ENCODE results near the gene FBXO11. TPM values are rescaled to one million over a fixed set of nuclear protein-coding genes. Genes with fewer than 3 reads are reported as not detected.
A peak's percentile ranks its signal among the peaks of the same experiment; 100 is the strongest.

Gene FBXO11
- total RNA-seq, 1 experiment from 2014 or later = 49.3 TPM

GRCh38 chr2:47783486-47784351 lies 122.6 kb downstream of the FBXO11 start:
- intact Hi-C loops (cut with micrococcal nuclease; ENCODE audit: unreplicated experiment) = loop anchor here (2.0 to 5.0 kb wide), 4 partner anchors 123 to 639 kb away; partner anchors contain the start of genes FBXO11 and MSH2
- H3K4me2 ChIP-seq = peak overlapping the region; percentile 84
- H3K36me3 ChIP-seq (ENCODE audit: low read depth) = 0 out of 2 replicates have a peak, but pooled peaks cover 6% of the 10 kb centered on the region
- peaks cover 18% of the 10 kb centered on the region for H3K4me1 ChIP-seq (replicated peaks; ENCODE audit: insufficient read depth)
- H3F3A ChIP-seq (ENCODE audit: insufficient read depth, low read depth) = peaks cover 22% of the 10 kb centered on the region
- peak overlapping the region; percentile 57 for H3K27ac ChIP-seq
- DNase-seq = peak; percentile 68 to 79
- TF ChIP-seq CTCF (conservative IDR thresholded peaks at IDR 0.05) (no peak), EZH2 (IDR thresholded peaks at IDR 0.05; ENCODE audit: low read depth) (no peak)
- POLR2A ChIA-PET (ENCODE audit: unreplicated experiment) = interaction anchor here (0.5 to 0.6 kb wide), 4 partner anchors 150 to 1667 kb away, joined by 3 to 7 read pairs (median 6); no protein-coding TSS in a partner anchor
- H3K27me3 ChIP-seq (ENCODE audit: insufficient read depth, low read depth) = no peaks in the 10 kb centered on the region
- H3K4me3 ChIP-seq = peak overlapping the region; percentile 97
- peaks cover 40% of the 10 kb centered on the region for H4K20me1 ChIP-seq (ENCODE audit: insufficient read depth)
- peaks cover 48% of the 10 kb centered on the region for H3K79me2 ChIP-seq (ENCODE audit: low read depth)
- CTCF ChIA-PET = interaction anchor here (1.0 to 1.4 kb wide), 2 partner anchors 323 to 346 kb away, joined by 5 read pairs; no protein-coding TSS in a partner anchor
- no TSS peak for BruUV-seq (replicated peaks)
- no peaks in the 10 kb centered on the region for H3K9me2 ChIP-seq (ENCODE audit: insufficient read depth)
- H2AFZ ChIP-seq = peak overlapping the region; percentile 90
- H3K9me3 ChIP-seq (ENCODE audit: insufficient read depth, low read depth) = no peaks in the 10 kb centered on the region

GRCh38 chr2:47782671-47783485 lies 123.4 kb downstream of the FBXO11 start, which contains the start of gene MSH6:
Gene MSH6, plus strand, starts transcription at chr2:47783145. Its CDS starts 89 bp downstream, at chr2:47783234.
- Histone ChIP-seq H3K9me3 (ENCODE audit: insufficient read depth, low read depth) (no peaks in the 10 kb centered on the region), H3K36me3 (ENCODE audit: low read depth) (0 out of 2 replicates have a peak, but pooled peaks cover 6% of the 10 kb centered on the region), H3K79me2 (ENCODE audit: low read depth) (peaks cover 40% of the 10 kb centered on the region), H3F3A (ENCODE audit: insufficient read depth, low read depth) (peaks cover 22% of the 10 kb centered on the region), H3K4me2 (peak within 1 kb of the TSS; percentile 84), H3K9me2 (ENCODE audit: insufficient read depth) (no peaks in the 10 kb centered on the region), H4K20me1 (ENCODE audit: insufficient read depth) (peaks cover 40% of the 10 kb centered on the region), H2AFZ (peak within 1 kb of the TSS; percentile 100), H3K27ac (peak within 1 kb of the TSS; percentile 57), H3K27me3 (ENCODE audit: insufficient read depth, low read depth) (no peaks in the 10 kb centered on the region), H3K4me3 (peak within 1 kb of the TSS; percentile 97), H3K4me1 (replicated peaks; ENCODE audit: insufficient read depth) (peaks cover 18% of the 10 kb centered on the region)
- intact Hi-C loops (cut with micrococcal nuclease; ENCODE audit: unreplicated experiment) = loop anchor here (2.0 to 5.0 kb wide), 4 partner anchors 124 to 639 kb away; partner anchors contain the start of genes FBXO11 and MSH2
- POLR2A ChIA-PET (ENCODE audit: unreplicated experiment) = interaction anchor here (0.5 to 0.8 kb wide), 10 partner anchors 22 to 1666 kb away, joined by 3 to 16 read pairs (median 5); no protein-coding TSS in a partner anchor
- TF ChIP-seq CTCF (conservative IDR thresholded peaks at IDR 0.05) (no peak), EZH2 (IDR thresholded peaks at IDR 0.05; ENCODE audit: low read depth) (no peak)
- BruUV-seq (replicated peaks) = no TSS peak
- DNase-seq = peak; percentile 76 to 94
- CTCF ChIA-PET = interaction anchor here (0.6 to 1.4 kb wide), 4 partner anchors 324 to 447 kb away, joined by 3 to 5 read pairs (median 4); partner anchors contain the start of gene MSH2

GRCh38 chr2:47782381-47782670 lies 124.0 kb downstream of the FBXO11 start:
- Histone ChIP-seq H3K9me3 (ENCODE audit: insufficient read depth, low read depth) (no peaks in the 10 kb centered on the region), H3F3A (ENCODE audit: insufficient read depth, low read depth) (peaks cover 22% of the 10 kb centered on the region), H3K4me3 (peak overlapping the region; percentile 97), H3K4me2 (peak overlapping the region; percentile 84), H3K27ac (no peak overlapping the region), H3K9me2 (ENCODE audit: insufficient read depth) (no peaks in the 10 kb centered on the region), H3K79me2 (ENCODE audit: low read depth) (peaks cover 34% of the 10 kb centered on the region), H3K36me3 (ENCODE audit: low read depth) (0 out of 2 replicates have a peak, but pooled peaks cover 6% of the 10 kb centered on the region), H2AFZ (peak overlapping the region; percentile 100), H4K20me1 (ENCODE audit: insufficient read depth) (peaks cover 34% of the 10 kb centered on the region), H3K27me3 (ENCODE audit: insufficient read depth, low read depth) (no peaks in the 10 kb centered on the region), H3K4me1 (replicated peaks; ENCODE audit: insufficient read depth) (peaks cover 18% of the 10 kb centered on the region)
- TF ChIP-seq CTCF (conservative IDR thresholded peaks at IDR 0.05) = no peak
- TF ChIP-seq EZH2 (IDR thresholded peaks at IDR 0.05; ENCODE audit: low read depth) = no peak
- intact Hi-C loops (cut with micrococcal nuclease; ENCODE audit: unreplicated experiment) = loop anchor here (2.0 to 5.0 kb wide), 4 partner anchors 124 to 640 kb away; partner anchors contain the start of genes FBXO11 and MSH2
- BruUV-seq (replicated peaks) = TSS peak; percentile 81
- peak in 1 of 2 experiments; percentile 43 for DNase-seq
- ChIA-PET CTCF (no interaction called here), POLR2A (ENCODE audit: unreplicated experiment) (interaction anchor here (0.6 to 0.8 kb wide), 3 partner anchors 29 to 206 kb away, joined by 5 to 16 read pairs (median 5); no protein-coding TSS in a partner anchor)

Data from PC-9 (cell line).